DND-41 (cell line): ENCODE measurements around the gene INF2.

Experiments
- ATAC-seq: fragments of 200-7000 bp; cut with Tn5 transposase; 3 replicates; pipeline ENCODE4 v1.9.1; 2021; ENCODE audit warnings: low read depth; ENCODE audit not compliant: insufficient read depth
- DNase-seq: peaks from one replicate; pipeline ENCODE4 v3.0.0-alpha.2; 2020
- H2AFZ ChIP-seq: 2 replicates; pipeline ENCODE4 v1.6.0; 2012; ENCODE audit warnings: low read depth, low read length
- H3K27ac ChIP-seq: 2 replicates; pipeline ENCODE4 v1.5.1; 2012; ENCODE audit warnings: low read length, inconsistent platforms
- H3K27me3 ChIP-seq: fragments of 200-600 bp; sonication (generic); 2 replicates; pipeline ENCODE4 v1.6.0; 2012; ENCODE audit warnings: low read length, mild to moderate bottlenecking, inconsistent platforms; ENCODE audit not compliant: insufficient read depth, poor library complexity
- H3K36me3 ChIP-seq: 2 replicates; pipeline ENCODE4 v1.5.1; 2012; ENCODE audit warnings: low read length, inconsistent platforms; ENCODE audit not compliant: insufficient read depth
- H3K4me1 ChIP-seq: 2 replicates; pipeline ENCODE4 v1.5.1; 2012; ENCODE audit warnings: mild to moderate bottlenecking, low read length; ENCODE audit not compliant: insufficient read depth
- H3K4me2 ChIP-seq: 2 replicates; pipeline ENCODE4 v1.6.0; 2012; ENCODE audit warnings: mild to moderate bottlenecking, moderate library complexity, low read length, inconsistent platforms; ENCODE audit not compliant: insufficient read depth
- H3K4me3 ChIP-seq, 2 experiments: fragments of 200-600 bp in 1 of 2; shearing (Covaris generic) in 1 of 2; 2 replicates each; pipeline ENCODE4 v1.5.1; 2012 to 2016; ENCODE audit warnings: inconsistent platforms in 2 of 2, low read length in 2 of 2, mild to moderate bottlenecking in 2 of 2, low read depth in 1 of 2, moderate library complexity in 1 of 2
- H3K79me2 ChIP-seq: 2 replicates; pipeline ENCODE4 v1.6.0; 2012; ENCODE audit warnings: low read length, inconsistent platforms; ENCODE audit not compliant: insufficient read depth
- H3K9ac ChIP-seq: 2 replicates; pipeline ENCODE4 v1.6.0; 2012; ENCODE audit warnings: low read depth, mild to moderate bottlenecking, inconsistent platforms, low read length, moderate library complexity
- H3K9me3 ChIP-seq: 2 replicates; pipeline ENCODE4 v1.5.1; 2012; ENCODE audit warnings: low read length, moderate library complexity, mild to moderate bottlenecking, inconsistent platforms; ENCODE audit not compliant: insufficient read depth, severe bottlenecking
- H4K20me1 ChIP-seq: 2 replicates; pipeline ENCODE4 v1.6.0; 2012; ENCODE audit warnings: low read length; ENCODE audit not compliant: insufficient read depth
- EZH2 ChIP-seq: IDR thresholded peaks from 3 replicates; pipeline ENCODE4 v1.6.1; 2012; ENCODE audit warnings: borderline replicate concordance, low read depth, mild to moderate bottlenecking, moderate library complexity, low read length, inconsistent platforms; ENCODE audit not compliant: severe bottlenecking
- TF ChIP-seq, protein P1 (sequence below): IDR thresholded peaks from 2 replicates; pipeline ENCODE4 v1.5.1; 2012; ENCODE audit warnings: borderline replicate concordance, low read length, moderate library complexity, mild to moderate bottlenecking; ENCODE audit not compliant: poor library complexity, severe bottlenecking; ENCODE audit errors: extremely low read depth

INF2 gene

DNA sequence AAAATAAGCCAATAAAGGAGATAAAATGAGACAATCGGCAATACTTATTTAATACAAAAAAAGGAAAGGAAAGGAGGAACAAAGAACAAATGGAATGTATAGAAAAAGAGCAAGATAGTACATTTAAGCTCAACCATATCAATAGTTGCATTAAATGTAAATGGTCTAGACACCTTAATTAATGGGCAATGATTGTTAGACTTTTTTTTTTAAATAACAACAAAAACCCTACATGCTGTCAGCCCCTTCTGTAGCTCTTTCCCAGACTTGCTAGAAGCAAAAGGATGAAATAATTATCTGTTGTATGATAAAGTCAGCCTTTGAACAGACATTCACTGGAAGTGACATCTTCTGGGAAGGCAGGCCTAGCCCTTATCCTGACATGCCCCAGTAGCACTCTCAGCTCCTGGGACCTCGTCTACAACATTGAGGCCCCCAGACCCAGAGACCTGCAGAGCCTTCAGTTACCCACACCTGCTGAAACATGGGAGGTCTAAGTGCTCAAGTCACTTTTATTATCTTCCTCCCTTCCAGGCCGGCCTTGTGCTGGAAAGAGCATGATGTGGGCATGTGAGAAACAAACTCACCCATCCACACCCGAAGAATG lies 76.9 kb downstream of the INF2 start:
- Histone ChIP-seq H3K9me3 (no peaks in the 10 kb centered on the region), H3K9ac (no peak overlapping the region), H3K4me1 (peaks cover 8% of the 10 kb centered on the region), H2AFZ (no peak overlapping the region), H3K79me2 (no peaks in the 10 kb centered on the region), H3K4me2 (no peak overlapping the region), H3K27me3 (no peaks in the 10 kb centered on the region), H4K20me1 (peaks cover 26% of the 10 kb centered on the region), H3K27ac (no peak overlapping the region), H3K4me3 (no peak overlapping the region), H3K36me3 (peaks cover 39% of the 10 kb centered on the region)
- TF ChIP-seq, protein P1, sequence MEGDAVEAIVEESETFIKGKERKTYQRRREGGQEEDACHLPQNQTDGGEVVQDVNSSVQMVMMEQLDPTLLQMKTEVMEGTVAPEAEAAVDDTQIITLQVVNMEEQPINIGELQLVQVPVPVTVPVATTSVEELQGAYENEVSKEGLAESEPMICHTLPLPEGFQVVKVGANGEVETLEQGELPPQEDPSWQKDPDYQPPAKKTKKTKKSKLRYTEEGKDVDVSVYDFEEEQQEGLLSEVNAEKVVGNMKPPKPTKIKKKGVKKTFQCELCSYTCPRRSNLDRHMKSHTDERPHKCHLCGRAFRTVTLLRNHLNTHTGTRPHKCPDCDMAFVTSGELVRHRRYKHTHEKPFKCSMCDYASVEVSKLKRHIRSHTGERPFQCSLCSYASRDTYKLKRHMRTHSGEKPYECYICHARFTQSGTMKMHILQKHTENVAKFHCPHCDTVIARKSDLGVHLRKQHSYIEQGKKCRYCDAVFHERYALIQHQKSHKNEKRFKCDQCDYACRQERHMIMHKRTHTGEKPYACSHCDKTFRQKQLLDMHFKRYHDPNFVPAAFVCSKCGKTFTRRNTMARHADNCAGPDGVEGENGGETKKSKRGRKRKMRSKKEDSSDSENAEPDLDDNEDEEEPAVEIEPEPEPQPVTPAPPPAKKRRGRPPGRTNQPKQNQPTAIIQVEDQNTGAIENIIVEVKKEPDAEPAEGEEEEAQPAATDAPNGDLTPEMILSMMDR, result no peak
- no peak for TF ChIP-seq EZH2
- no peak for DNase-seq
- ATAC-seq, result no peak

DNA sequence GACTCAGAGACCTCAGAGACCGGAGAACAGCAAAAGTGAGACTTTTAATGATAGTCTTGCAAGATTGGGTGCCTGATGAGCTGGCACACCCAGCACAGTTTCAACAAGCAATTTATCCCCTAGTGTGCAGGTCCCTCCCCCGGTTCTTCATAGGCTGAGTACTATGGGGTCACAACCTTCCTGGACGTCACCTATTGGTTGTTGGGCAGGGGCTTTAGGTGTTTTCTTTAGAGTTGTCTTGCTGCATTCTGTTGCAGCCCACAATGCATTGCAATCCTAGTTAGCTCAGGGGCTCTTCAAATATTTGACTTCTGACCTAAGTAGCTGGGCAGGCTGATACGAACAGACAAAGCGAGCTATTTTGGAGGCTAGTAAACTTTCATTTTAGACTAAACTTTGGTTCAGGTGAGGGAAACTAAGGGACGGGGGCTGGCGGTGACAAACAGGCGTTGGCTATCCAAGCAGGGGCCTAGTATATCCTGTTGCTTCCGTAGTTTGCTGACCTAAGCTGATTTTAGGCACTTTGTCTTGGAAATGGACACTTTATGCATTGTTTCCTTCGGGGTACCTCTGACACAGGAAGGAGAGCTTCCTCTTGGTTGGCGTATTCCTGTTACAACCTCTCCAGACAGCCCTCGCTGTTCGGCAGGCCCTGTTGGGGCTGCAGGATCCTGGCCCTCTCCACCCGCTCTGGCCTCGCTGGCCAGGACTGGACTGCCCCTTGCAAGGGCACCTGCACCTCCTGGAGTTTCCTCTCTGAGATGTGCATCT lies 77.6 kb downstream of the INF2 start:
- ATAC-seq, result no peak

DNA sequence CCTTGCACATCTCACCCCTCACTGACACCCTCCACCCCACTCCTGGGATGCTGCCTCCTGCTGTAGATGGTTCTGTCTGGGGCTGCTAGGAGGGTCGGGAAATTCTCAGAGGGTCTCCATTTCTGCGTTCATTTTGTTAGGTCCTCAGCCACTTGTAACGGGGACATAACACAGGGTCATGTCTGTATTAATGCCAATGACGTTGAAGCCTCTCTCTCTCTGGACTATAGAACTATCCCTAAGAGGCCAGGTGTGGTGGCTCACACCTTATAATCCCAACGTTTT lies 78.2 kb downstream of the INF2 start:
- H3K9me3 ChIP-seq, result no peaks in the 10 kb centered on the region
- H3K4me1 ChIP-seq, result peaks cover 8% of the 10 kb centered on the region
- DNase-seq (no peak), ATAC-seq (no peak)
- no peak overlapping the region for H3K4me2 ChIP-seq
- no peak overlapping the region for H3K4me3 ChIP-seq
- no peak overlapping the region for H3K27ac ChIP-seq
- peaks cover 46% of the 10 kb centered on the region for H3K36me3 ChIP-seq
- H2AFZ ChIP-seq, result no peak overlapping the region
- TF ChIP-seq, protein P1, result no peak
- TF ChIP-seq EZH2, result no peak
- peaks cover 36% of the 10 kb centered on the region for H4K20me1 ChIP-seq
- no peaks in the 10 kb centered on the region for H3K79me2 ChIP-seq
- no peak overlapping the region for H3K9ac ChIP-seq
- no peaks in the 10 kb centered on the region for H3K27me3 ChIP-seq

More for the DNA sequence above, 77.6 kb downstream of the INF2 start:
- H3K27me3 ChIP-seq, result no peaks in the 10 kb centered on the region
- H3K4me2 ChIP-seq, result no peak overlapping the region
- no peak overlapping the region for H2AFZ ChIP-seq
- TF ChIP-seq, protein P1, result no peak
- no peak for TF ChIP-seq EZH2
- no peak overlapping the region for H3K9ac ChIP-seq
- peaks cover 42% of the 10 kb centered on the region for H3K36me3 ChIP-seq
- no peak overlapping the region for H3K27ac ChIP-seq
- no peaks in the 10 kb centered on the region for H3K9me3 ChIP-seq
- H4K20me1 ChIP-seq, result peaks cover 32% of the 10 kb centered on the region
- no peaks in the 10 kb centered on the region for H3K79me2 ChIP-seq
- no peak overlapping the region for H3K4me3 ChIP-seq
- DNase-seq, result no peak
- H3K4me1 ChIP-seq, result peaks cover 8% of the 10 kb centered on the region
